ENCODE results near the gene MMEL1. TPM values are rescaled to one million over a fixed set of nuclear protein-coding genes. Genes with fewer than 3 reads are reported as not detected.

The MMEL1 gene
- total RNA-seq, 1 experiment from 2014 or later, result not detected

DNA sequence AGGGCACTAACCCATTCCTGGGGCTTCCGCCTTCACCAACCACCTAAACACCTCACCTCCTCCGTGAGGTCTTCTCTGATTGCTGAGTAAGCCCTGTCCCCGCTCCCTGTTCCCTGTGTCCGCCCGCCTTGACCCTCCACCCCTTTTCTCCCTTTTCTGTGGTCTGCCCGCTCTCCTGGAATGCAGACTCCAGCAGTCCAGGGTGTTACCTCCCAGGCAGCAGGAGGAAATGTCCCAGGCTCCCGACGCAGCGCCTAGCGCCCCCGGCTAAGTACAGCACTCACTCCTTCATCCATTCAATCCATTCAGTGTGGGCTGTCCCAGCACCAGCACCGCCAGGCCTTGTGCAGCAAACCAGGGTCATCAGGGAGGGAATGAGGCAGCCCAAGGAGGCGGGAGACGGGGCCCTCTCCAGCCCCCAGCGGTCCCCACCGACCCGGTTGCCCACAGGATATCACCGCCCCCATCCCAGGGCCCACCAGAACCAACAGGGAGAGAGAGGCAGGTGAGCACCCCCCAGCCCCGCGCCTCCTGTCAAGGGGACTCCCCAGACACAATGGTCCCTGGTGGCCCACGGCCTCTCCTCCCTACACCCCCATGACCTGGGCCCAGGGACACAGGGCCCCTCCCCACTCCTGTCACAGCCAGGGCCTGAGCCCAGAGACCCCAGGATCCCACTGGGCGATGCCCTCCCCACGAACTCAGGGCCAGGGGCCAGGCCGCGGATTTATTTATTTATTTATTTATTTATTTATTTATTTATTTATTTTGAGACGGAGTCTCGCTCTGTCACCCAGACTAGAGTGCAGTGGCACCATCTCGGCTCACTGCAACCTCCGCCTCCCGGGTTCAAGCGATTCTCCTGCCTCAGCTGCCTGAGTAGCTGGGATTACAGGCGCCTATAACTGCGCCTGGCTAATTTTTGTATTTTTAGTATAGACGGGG lies 66.4 kb downstream of the MMEL1 start (continued):
- TF ChIP-seq, protein P1, sequence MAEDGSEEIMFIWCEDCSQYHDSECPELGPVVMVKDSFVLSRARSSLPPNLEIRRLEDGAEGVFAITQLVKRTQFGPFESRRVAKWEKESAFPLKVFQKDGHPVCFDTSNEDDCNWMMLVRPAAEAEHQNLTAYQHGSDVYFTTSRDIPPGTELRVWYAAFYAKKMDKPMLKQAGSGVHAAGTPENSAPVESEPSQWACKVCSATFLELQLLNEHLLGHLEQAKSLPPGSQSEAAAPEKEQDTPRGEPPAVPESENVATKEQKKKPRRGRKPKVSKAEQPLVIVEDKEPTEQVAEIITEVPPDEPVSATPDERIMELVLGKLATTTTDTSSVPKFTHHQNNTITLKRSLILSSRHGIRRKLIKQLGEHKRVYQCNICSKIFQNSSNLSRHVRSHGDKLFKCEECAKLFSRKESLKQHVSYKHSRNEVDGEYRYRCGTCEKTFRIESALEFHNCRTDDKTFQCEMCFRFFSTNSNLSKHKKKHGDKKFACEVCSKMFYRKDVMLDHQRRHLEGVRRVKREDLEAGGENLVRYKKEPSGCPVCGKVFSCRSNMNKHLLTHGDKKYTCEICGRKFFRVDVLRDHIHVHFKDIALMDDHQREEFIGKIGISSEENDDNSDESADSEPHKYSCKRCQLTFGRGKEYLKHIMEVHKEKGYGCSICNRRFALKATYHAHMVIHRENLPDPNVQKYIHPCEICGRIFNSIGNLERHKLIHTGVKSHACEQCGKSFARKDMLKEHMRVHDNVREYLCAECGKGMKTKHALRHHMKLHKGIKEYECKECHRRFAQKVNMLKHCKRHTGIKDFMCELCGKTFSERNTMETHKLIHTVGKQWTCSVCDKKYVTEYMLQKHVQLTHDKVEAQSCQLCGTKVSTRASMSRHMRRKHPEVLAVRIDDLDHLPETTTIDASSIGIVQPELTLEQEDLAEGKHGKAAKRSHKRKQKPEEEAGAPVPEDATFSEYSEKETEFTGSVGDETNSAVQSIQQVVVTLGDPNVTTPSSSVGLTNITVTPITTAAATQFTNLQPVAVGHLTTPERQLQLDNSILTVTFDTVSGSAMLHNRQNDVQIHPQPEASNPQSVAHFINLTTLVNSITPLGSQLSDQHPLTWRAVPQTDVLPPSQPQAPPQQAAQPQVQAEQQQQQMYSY (CRISPR knock-in tag; IDR thresholded peaks at IDR 0.05), result no peak
- TF ChIP-seq, protein P2, sequence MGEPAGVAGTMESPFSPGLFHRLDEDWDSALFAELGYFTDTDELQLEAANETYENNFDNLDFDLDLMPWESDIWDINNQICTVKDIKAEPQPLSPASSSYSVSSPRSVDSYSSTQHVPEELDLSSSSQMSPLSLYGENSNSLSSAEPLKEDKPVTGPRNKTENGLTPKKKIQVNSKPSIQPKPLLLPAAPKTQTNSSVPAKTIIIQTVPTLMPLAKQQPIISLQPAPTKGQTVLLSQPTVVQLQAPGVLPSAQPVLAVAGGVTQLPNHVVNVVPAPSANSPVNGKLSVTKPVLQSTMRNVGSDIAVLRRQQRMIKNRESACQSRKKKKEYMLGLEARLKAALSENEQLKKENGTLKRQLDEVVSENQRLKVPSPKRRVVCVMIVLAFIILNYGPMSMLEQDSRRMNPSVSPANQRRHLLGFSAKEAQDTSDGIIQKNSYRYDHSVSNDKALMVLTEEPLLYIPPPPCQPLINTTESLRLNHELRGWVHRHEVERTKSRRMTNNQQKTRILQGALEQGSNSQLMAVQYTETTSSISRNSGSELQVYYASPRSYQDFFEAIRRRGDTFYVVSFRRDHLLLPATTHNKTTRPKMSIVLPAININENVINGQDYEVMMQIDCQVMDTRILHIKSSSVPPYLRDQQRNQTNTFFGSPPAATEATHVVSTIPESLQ (CRISPR knock-in tag; IDR thresholded peaks at IDR 0.05), result no peak
- no peak for TF ChIP-seq JAZF1 (CRISPR knock-in tag; IDR thresholded peaks at IDR 0.05)

DNA sequence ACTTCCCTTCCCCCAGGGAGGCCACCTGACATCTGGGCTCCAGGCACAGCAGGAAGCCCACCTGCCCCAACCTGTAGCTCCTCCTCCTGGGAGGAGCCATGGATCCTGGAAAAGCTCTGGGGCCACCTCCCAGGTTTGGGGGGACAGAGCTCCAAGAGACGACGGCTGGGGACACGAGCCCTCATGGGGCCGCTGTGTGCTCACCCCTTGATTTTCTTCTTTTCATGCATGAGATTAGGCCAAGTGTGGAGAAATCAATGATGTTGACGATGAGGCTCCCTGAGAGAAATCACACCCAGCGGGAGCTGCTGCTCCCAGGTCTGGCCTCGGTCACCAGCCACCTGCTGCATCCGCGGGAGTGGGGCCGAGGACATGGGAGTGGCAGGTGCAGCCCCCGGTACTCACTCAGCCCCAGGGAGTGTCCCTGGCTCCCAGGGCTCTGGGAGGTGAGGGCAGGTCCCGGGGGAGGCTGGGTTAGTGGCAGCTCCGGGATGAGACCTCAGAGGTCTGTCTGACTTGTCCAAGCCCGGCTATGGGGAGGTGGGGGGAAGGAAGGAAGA lies 67.9 kb downstream of the MMEL1 start:
- Mint-ChIP-seq H3K27ac (no peak overlapping the region), H3K4me1 (0 out of 2 replicates have a peak, but pooled peaks cover 3% of the 10 kb centered on the region), H3K36me3 (no peaks in the 10 kb centered on the region), H3K4me3 (no peak overlapping the region), H3K9me3 (no peaks in the 10 kb centered on the region), H3K27me3 (ENCODE audit: low read depth) (no peaks in the 10 kb centered on the region)
- TF ChIP-seq NR2C2 (CRISPR knock-in tag; IDR thresholded peaks at IDR 0.05), result no peak
- ATAC-seq (no peak), DNase-seq (ENCODE audit: low spot score) (no peak)
- ChIA-PET POLR2A (no interaction called here), CTCF (interaction anchor here (1.1 kb wide), 1 partner anchor 41 kb away, joined by 3 read pairs; no protein-coding TSS in a partner anchor)

DNA sequence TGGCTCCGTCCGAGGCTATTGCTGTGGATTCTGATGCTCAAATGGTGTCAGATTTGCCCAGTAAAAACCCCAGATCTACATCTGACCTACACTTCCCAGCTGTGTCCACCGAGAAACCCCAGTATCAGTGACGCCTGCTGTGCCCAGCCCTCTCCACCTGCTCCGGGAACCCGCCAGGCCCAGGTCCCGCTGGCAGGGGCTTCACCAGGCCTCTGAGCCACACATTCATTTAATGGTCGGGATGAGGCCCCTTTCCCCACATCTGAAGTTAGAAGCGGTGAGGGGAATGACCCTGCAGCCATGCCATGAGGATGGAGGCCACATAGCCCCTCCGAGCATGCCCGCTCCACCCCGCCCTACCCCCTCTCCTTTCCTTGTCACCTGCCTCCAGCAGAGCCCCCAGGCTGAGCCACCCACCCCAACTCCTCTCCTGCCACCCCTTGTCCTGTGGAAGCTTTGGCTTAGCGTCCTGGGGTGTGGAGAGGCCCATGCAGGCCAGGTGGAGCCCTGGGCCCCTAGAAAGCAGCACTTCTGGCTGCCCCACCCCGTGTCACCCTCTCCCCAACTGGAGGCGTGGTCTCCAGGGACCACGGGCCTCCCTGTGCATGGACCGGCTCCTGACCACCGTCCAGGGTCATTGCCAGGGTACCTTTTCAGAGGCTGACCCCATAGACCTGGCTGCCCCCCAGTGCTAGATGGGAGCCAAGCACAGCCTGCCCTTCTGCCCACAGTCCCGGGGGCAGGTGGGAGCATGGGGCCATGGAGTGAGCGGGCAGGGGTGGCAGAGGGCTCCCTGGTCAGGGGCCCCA lies 68.6 kb downstream of the MMEL1 start:
- no peaks in the 10 kb centered on the region for H3K27me3 Mint-ChIP-seq (ENCODE audit: low read depth)
- no peaks in the 10 kb centered on the region for H3K36me3 Mint-ChIP-seq
- ChIA-PET POLR2A (no interaction called here), CTCF (interaction anchor here (1.1 to 3.8 kb wide), 2 partner anchors 21 to 41 kb away, joined by 3 to 28 read pairs; partner anchors contain the start of gene PRXL2B)
- H3K9me3 Mint-ChIP-seq, result no peaks in the 10 kb centered on the region
- H3K27ac Mint-ChIP-seq, result no peak overlapping the region
- H3K4me3 Mint-ChIP-seq, result no peak overlapping the region
- DNase-seq (ENCODE audit: low spot score), result no peak
- TF ChIP-seq, protein P3, sequence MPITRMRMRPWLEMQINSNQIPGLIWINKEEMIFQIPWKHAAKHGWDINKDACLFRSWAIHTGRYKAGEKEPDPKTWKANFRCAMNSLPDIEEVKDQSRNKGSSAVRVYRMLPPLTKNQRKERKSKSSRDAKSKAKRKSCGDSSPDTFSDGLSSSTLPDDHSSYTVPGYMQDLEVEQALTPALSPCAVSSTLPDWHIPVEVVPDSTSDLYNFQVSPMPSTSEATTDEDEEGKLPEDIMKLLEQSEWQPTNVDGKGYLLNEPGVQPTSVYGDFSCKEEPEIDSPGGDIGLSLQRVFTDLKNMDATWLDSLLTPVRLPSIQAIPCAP (CRISPR knock-in tag; IDR thresholded peaks at IDR 0.05), result no peak
- TF ChIP-seq CBFB (CRISPR knock-in tag; IDR thresholded peaks at IDR 0.05; ENCODE audit: low read depth) (no peak), MYBL2 (CRISPR knock-in tag; IDR thresholded peaks at IDR 0.05) (no peak), SMAD4 (CRISPR knock-in tag; IDR thresholded peaks at IDR 0.05) (no peak), ESRRA (CRISPR knock-in tag; IDR thresholded peaks at IDR 0.05; ENCODE audit: borderline replicate concordance) (no peak), OVOL2 (CRISPR knock-in tag; IDR thresholded peaks at IDR 0.05; ENCODE audit: borderline replicate concordance) (no peak), ZNF138 (CRISPR knock-in tag; conservative IDR thresholded peaks at IDR 0.05) (no peak), JAZF1 (CRISPR knock-in tag; IDR thresholded peaks at IDR 0.05) (no peak), NFE2L1 (CRISPR knock-in tag; IDR thresholded peaks at IDR 0.05) (no peak), ETV6 (CRISPR knock-in tag; IDR thresholded peaks at IDR 0.05) (no peak), HMGA2 (CRISPR knock-in tag; IDR thresholded peaks at IDR 0.05) (no peak), SP1 (CRISPR knock-in tag; conservative IDR thresholded peaks at IDR 0.05) (no peak)
- TF ChIP-seq, protein P4, sequence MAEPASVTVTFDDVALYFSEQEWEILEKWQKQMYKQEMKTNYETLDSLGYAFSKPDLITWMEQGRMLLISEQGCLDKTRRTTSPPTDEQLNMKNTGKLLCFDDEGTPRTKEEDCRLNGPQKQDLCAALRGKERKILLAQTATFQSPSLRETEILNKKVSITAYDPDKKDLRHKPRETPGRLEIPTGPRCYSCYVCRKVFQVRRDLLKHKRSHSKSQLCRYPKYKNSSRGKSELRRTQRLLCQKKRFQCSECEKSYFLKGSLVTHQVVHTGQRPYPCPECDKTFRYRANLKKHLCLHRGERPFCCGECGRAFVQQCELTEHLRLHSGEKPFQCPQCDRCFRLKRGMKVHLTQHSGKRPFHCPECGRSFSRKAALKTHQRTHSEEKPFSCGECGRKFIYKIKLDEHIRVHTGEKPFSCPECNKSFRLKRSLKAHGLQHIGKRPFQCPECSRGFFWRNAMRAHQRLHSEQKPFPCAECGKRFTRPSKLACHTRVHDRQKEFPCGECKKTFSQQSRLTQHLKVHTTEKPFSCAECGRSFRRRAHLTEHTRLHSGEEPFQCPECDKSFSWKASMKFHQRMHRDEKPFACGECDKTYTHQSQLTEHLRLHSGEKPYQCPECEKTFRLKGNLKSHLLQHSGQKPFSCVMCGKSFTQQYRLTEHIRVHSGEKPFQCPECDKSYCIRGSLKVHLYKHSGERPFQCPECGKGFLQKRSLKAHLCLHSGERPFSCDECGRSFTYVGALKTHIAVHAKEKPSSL (CRISPR knock-in tag; conservative IDR thresholded peaks at IDR 0.05), result no peak
- TF ChIP-seq, protein P5, sequence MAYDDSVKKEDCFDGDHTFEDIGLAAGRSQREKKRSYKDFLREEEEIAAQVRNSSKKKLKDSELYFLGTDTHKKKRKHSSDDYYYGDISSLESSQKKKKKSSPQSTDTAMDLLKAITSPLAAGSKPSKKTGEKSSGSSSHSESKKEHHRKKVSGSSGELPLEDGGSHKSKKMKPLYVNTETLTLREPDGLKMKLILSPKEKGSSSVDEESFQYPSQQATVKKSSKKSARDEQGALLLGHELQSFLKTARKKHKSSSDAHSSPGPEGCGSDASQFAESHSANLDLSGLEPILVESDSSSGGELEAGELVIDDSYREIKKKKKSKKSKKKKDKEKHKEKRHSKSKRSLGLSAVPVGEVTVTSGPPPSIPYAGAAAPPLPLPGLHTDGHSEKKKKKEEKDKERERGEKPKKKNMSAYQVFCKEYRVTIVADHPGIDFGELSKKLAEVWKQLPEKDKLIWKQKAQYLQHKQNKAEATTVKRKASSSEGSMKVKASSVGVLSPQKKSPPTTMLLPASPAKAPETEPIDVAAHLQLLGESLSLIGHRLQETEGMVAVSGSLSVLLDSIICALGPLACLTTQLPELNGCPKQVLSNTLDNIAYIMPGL (CRISPR knock-in tag; IDR thresholded peaks at IDR 0.05), result no peak
- TF ChIP-seq, protein P6, sequence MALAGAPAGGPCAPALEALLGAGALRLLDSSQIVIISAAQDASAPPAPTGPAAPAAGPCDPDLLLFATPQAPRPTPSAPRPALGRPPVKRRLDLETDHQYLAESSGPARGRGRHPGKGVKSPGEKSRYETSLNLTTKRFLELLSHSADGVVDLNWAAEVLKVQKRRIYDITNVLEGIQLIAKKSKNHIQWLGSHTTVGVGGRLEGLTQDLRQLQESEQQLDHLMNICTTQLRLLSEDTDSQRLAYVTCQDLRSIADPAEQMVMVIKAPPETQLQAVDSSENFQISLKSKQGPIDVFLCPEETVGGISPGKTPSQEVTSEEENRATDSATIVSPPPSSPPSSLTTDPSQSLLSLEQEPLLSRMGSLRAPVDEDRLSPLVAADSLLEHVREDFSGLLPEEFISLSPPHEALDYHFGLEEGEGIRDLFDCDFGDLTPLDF (CRISPR knock-in tag; IDR thresholded peaks at IDR 0.05), result no peak
- ATAC-seq, result no peak
- 0 out of 2 replicates have a peak, but pooled peaks cover 3% of the 10 kb centered on the region for H3K4me1 Mint-ChIP-seq
